Endothelial cell of umbilical vein (primary cell): ENCODE measurements around the gene YPEL1. TPM values are rescaled to one million over a fixed set of nuclear protein-coding genes. Genes with fewer than 3 reads are reported as not detected.

ENCODE experiments used
- BruUV-seq: library from RNA; stranded (reverse); fragments of 400-500 nt; replicated peaks from 2 replicates; lab custom pipeline; 2021; lab: Mats Ljungman, UMichigan
- CTCF ChIA-PET: fragments of 300-600, 350-600 bp; sonication (Branson Sonifier 250); formaldehyde crosslinking; loops from one replicate; lab custom pipeline; 2021; ENCODE audit warnings: antibody characterized with exemption, inconsistent platforms; lab: Charles Lee
- POLR2A ChIA-PET: fragments of 300-600, 350-600 bp; sonication (Branson Sonifier 250); formaldehyde crosslinking; loops from one replicate; lab custom pipeline; 2021; ENCODE audit warnings: antibody characterized with exemption, inconsistent platforms; lab: Charles Lee
- DNase-seq: peaks from one replicate; pipeline ENCODE4 v3.0.0-alpha.2; 2011; ENCODE audit warnings: low read depth, low spot score
- FAIRE-seq: peaks from 2 replicates; lab custom pipeline; 2011; peaks lifted over from hg19 to GRCh38; lab: Jason Lieb, UNC
- H2AFZ ChIP-seq: 2 replicates; pipeline ENCODE4 v1.6.0; 2012; ENCODE audit warnings: low read depth, low read length, control low read depth, inconsistent platforms
- H3K27ac ChIP-seq: 2 replicates; pipeline ENCODE4 v1.5.1; 2011; ENCODE audit warnings: low read depth, mild to moderate bottlenecking, control low read depth, low read length, moderate library complexity; ENCODE audit not compliant: insufficient read depth
- H3K27me3 ChIP-seq, 2 experiments: 2 replicates each; pipeline versions ENCODE4 v1.6.0 to v1.6.1; 2011; ENCODE audit warnings: low read length in 2 of 2, mixed read lengths in 1 of 2; ENCODE audit not compliant: control insufficient read depth in 2 of 2, insufficient read depth in 2 of 2
- H3K36me3 ChIP-seq, 2 experiments: 2 replicates in 1 of 2; 3 replicates in 1 of 2; pipeline ENCODE4 v1.5.1; 2011; ENCODE audit warnings: low read length in 2 of 2, mild to moderate bottlenecking in 1 of 2, moderate library complexity in 1 of 2; ENCODE audit not compliant: control insufficient read depth in 2 of 2, insufficient read depth in 2 of 2; ENCODE audit errors: extremely low read depth in 1 of 2
- H3K4me1 ChIP-seq: 3 replicates; pipeline ENCODE4 v1.5.1; 2011; ENCODE audit warnings: mild to moderate bottlenecking, low read length; ENCODE audit not compliant: control insufficient read depth, insufficient read depth; ENCODE audit errors: extremely low read depth
- H3K4me2 ChIP-seq: 2 replicates; pipeline ENCODE4 v1.6.1; 2011; ENCODE audit warnings: low read length, control low read depth, mixed read lengths; ENCODE audit not compliant: insufficient read depth
- H3K4me3 ChIP-seq, 3 experiments: fragments of 200-600 bp in 1 of 3; sonication (generic), shearing (Covaris generic) in 1 of 3; replicated peaks in 1 of 3; 2 replicates each; pipeline ENCODE4 v1.5.1; 2011 to 2016; ENCODE audit warnings: control low read depth in 3 of 3, low read length in 3 of 3, mild to moderate bottlenecking in 2 of 3, inconsistent platforms in 1 of 3, low read depth in 1 of 3, moderate library complexity in 1 of 3; ENCODE audit not compliant: insufficient read depth in 1 of 3
- H3K79me2 ChIP-seq: 2 replicates; pipeline ENCODE4 v1.6.0; 2012; ENCODE audit warnings: low read length, inconsistent platforms; ENCODE audit not compliant: control insufficient read depth, insufficient read depth
- H3K9ac ChIP-seq: replicated peaks from 2 replicates; pipeline ENCODE3; 2011; ENCODE audit warnings: low read length, control low read depth; ENCODE audit not compliant: insufficient read depth; ENCODE audit errors: extremely low read depth
- H3K9me1 ChIP-seq: replicated peaks from 3 replicates; pipeline ENCODE4 v1.6.0; 2011; ENCODE audit warnings: mild to moderate bottlenecking, low read length; ENCODE audit not compliant: control insufficient read depth, insufficient read depth; ENCODE audit errors: extremely low read depth
- H3K9me3 ChIP-seq: replicated peaks from 2 replicates; pipeline ENCODE4 v1.5.1; 2012; ENCODE audit warnings: low read length, inconsistent platforms; ENCODE audit not compliant: control insufficient read depth, insufficient read depth
- H4K20me1 ChIP-seq: replicated peaks from 2 replicates; pipeline ENCODE3; 2011; ENCODE audit warnings: mild to moderate bottlenecking, low read length; ENCODE audit not compliant: control insufficient read depth, insufficient read depth; ENCODE audit errors: extremely low read depth
- EZH2 ChIP-seq: IDR thresholded peaks from 2 replicates; pipeline ENCODE4 v1.6.1; 2012; ENCODE audit warnings: borderline replicate concordance, low read depth, mild to moderate bottlenecking, moderate library complexity, low read length, inconsistent platforms; ENCODE audit not compliant: severe bottlenecking
- FOS ChIP-seq: IDR thresholded peaks from 2 replicates; pipeline ENCODE4 v1.6.1; 2011; ENCODE audit warnings: mild to moderate bottlenecking, low read length, moderate library complexity, borderline replicate concordance; ENCODE audit not compliant: insufficient read depth
- GATA2 ChIP-seq: IDR thresholded peaks from 2 replicates; pipeline ENCODE4 v1.7.0; 2011; ENCODE audit warnings: low read depth, mild to moderate bottlenecking, moderate library complexity, mixed read lengths, low read length; ENCODE audit not compliant: insufficient read length, insufficient read depth
- JUN ChIP-seq: IDR thresholded peaks from 2 replicates; pipeline ENCODE4 v1.6.1; 2011; ENCODE audit warnings: borderline replicate concordance, low read depth; ENCODE audit not compliant: insufficient read length, insufficient read depth
- MAX ChIP-seq: IDR thresholded peaks from 2 replicates; pipeline ENCODE4 v1.6.1; 2011; ENCODE audit not compliant: insufficient read depth, insufficient read length
- MYC ChIP-seq: IDR thresholded peaks from one replicate; pipeline ENCODE4 v1.6.1; 2011; ENCODE audit warnings: mild to moderate bottlenecking, low read depth, low read length
- POLR2A ChIP-seq: IDR thresholded peaks from 2 replicates; pipeline ENCODE4 v1.6.1; 2012; ENCODE audit warnings: low read depth, mild to moderate bottlenecking, control low read depth, low read length
- POLR2AphosphoS5 ChIP-seq: IDR thresholded peaks from 2 replicates; pipeline ENCODE4 v1.6.1; 2012; ENCODE audit warnings: low read depth, mild to moderate bottlenecking, control low read depth, low read length, moderate library complexity; ENCODE audit not compliant: insufficient read depth
- dilution Hi-C: fragments of 300-500 bp; cut with MboI; formaldehyde crosslinking; loops from one replicate; pipeline ENCODE4 v1.15.0; 2019; ENCODE audit warnings: low sequenced_read_pairs; ENCODE audit not compliant: extremely low pct_ligation_motif_present
- intact Hi-C: fragments of 100-400 bp; cut with micrococcal nuclease; formaldehyde crosslinking; loops from one replicate; pipeline ENCODE4 v1.10.0; 2022
- polyA plus RNA-seq, 4 experiments: library from polyadenylated mRNA; depleted of rRNA in 3 of 4; stranded (reverse) in 3 of 4; unstranded in 1 of 4; fragments of >200 nt; gene quantifications; 2 replicates each; pipeline versions ENCODE4 v1.2.1 to v1.2.3, GENCODE V29; 2011 to 2012; ENCODE audit warnings: missing spikeins in 1 of 4
- total RNA-seq: library from RNA; stranded (reverse); gene quantifications from 2 replicates; pipeline ENCODE4 v1.2.3, GENCODE V29; 2021
- TF ChIP-seq, protein P1 (sequence below), 2 donors: IDR thresholded peaks; 1 replicate in 1 of 2; 2 replicates in 1 of 2; pipeline ENCODE4 v1.5.1; 2011; ENCODE audit warnings: low read length in 2 of 2, mild to moderate bottlenecking in 2 of 2, moderate library complexity in 2 of 2, control low read depth in 1 of 2, inconsistent platforms in 1 of 2, low read depth in 1 of 2; ENCODE audit not compliant: insufficient read depth in 1 of 2; ENCODE audit errors: extremely low read depth in 1 of 2

Gene YPEL1
- total and polyA plus RNA-seq, 2 donors (not counting 3 experiments of a cell fraction or from before 2014, with no cell fraction given), result 3.7 to 6.2 TPM

DNA sequence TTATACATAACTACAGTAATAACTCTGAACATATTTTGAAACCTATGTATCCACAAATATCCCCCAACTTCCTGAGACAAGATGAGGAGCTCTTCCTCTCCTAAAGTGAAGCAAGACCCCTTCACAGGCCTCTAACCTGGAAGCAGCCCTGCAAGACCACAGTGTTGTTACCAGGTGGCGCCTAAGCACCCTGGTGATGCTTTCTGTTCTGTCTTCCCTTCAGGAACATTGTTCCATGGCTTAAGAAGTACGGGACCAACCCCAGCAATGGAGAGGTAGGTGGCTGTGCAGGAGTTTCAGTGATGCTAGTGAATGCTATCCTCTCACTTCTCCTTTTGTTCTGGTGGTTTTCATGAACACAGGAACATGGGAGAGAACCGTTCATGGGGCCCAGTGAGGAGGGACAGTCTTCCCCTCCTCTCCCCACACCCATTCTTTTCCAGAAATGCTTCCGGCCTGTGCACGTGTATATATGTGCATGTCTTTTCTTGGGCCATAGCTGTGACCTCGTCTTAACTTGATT is 63.4 kb downstream of the YPEL1 start:
- no peaks in the 10 kb centered on the region for H4K20me1 ChIP-seq
- no TSS peak for BruUV-seq
- H3K36me3 ChIP-seq, result peaks cover 6 to 39% of the 10 kb centered on the region in 2 experiments
- CTCF ChIA-PET, result no interaction called here
- no peaks in the 10 kb centered on the region for H3K9me1 ChIP-seq
- peaks cover 2% of the 10 kb centered on the region for H3K79me2 ChIP-seq
- TF ChIP-seq EZH2 (no peak), POLR2AphosphoS5 (no peak), POLR2A (no peak), FOS (no peak), MYC (no peak), MAX (no peak), JUN (no peak), GATA2 (no peak)
- TF ChIP-seq, protein P1, sequence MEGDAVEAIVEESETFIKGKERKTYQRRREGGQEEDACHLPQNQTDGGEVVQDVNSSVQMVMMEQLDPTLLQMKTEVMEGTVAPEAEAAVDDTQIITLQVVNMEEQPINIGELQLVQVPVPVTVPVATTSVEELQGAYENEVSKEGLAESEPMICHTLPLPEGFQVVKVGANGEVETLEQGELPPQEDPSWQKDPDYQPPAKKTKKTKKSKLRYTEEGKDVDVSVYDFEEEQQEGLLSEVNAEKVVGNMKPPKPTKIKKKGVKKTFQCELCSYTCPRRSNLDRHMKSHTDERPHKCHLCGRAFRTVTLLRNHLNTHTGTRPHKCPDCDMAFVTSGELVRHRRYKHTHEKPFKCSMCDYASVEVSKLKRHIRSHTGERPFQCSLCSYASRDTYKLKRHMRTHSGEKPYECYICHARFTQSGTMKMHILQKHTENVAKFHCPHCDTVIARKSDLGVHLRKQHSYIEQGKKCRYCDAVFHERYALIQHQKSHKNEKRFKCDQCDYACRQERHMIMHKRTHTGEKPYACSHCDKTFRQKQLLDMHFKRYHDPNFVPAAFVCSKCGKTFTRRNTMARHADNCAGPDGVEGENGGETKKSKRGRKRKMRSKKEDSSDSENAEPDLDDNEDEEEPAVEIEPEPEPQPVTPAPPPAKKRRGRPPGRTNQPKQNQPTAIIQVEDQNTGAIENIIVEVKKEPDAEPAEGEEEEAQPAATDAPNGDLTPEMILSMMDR (IDR thresholded peaks at IDR 0.05; ENCODE audit: extremely low read depth in 1 of 2, insufficient read depth in 1 of 2, low read depth in 1 of 2, low read length in 2 of 2), result no peak
- dilution Hi-C loops, result no loop called here
- H3K27ac ChIP-seq, result no peak overlapping the region
- DNase-seq (no peak), FAIRE-seq (no peak)
- no peak overlapping the region for H3K4me2 ChIP-seq
- no peak overlapping the region for H3K9ac ChIP-seq
- no peak overlapping the region for H2AFZ ChIP-seq
- intact Hi-C loops, result no loop called here
- no peaks in the 10 kb centered on the region for H3K4me1 ChIP-seq
- H3K27me3 ChIP-seq, result no peaks in the 10 kb centered on the region
- H3K9me3 ChIP-seq, result no peaks in the 10 kb centered on the region
- no peak overlapping the region for H3K4me3 ChIP-seq
- POLR2A ChIA-PET, result no interaction called here
